T47D (cell line): ENCODE results near the gene RAI1.

Experiments
- DNase-seq, 2 experiments: peaks; one replicate each; pipeline versions ENCODE4 v3.0.0 to v3.0.0-alpha.2; 2011 to 2012; ENCODE audit warnings: low read depth in 1 of 2, low spot score in 1 of 2
- JUND ChIP-seq: IDR thresholded peaks from 2 replicates; pipeline ENCODE4 v1.6.1; 2012; ENCODE audit warnings: low read depth
- in situ Hi-C: cut with HindIII; loops from 2 replicates; pipeline ENCODE4 v1.10.0; 2016; ENCODE audit warnings: low sequenced_read_pairs, low pct_unique_long_range_greater_than_20kb

The RAI1 gene

GRCh38 chr17:17815436-17816200 lies 134.4 kb downstream of the RAI1 start:
- no peak for TF ChIP-seq JUND
- in situ Hi-C loops: no loop called here
- DNase-seq: no peak

GRCh38 chr17:17816240-17816814 lies 135.1 kb downstream of the RAI1 start:
- no peak for DNase-seq
- in situ Hi-C loops: no loop called here
- TF ChIP-seq JUND: no peak

- in situ Hi-C loops: no loop called here
- no peak for TF ChIP-seq JUND
- no peak for DNase-seq
These were observed 135.7 kb downstream of the RAI1 start for GRCh38 chr17:17816831-17817551.

- in situ Hi-C loops: no loop called here
- no peak for TF ChIP-seq JUND
- no peak for DNase-seq
These were observed 136.3 kb downstream of the RAI1 start for GRCh38 chr17:17817552-17817947.

GRCh38 chr17:17818088-17818526 lies 136.8 kb downstream of the RAI1 start:
- in situ Hi-C loops: no loop called here
- no peak for TF ChIP-seq JUND
- DNase-seq: no peak

GRCh38 chr17:17819111-17819510 lies 137.9 kb downstream of the RAI1 start:
- no peak for TF ChIP-seq JUND
- in situ Hi-C loops: no loop called here
- DNase-seq: no peak

- TF ChIP-seq JUND: no peak
- DNase-seq: peak in 1 of 2 experiments; percentile 62
- in situ Hi-C loops: no loop called here
These were observed 138.3 kb downstream of the RAI1 start for GRCh38 chr17:17819561-17819995.

GRCh38 chr17:17820046-17820445 lies 138.8 kb downstream of the RAI1 start:
- in situ Hi-C loops: no loop called here
- TF ChIP-seq JUND: no peak
- no peak for DNase-seq

- no peak for DNase-seq
- TF ChIP-seq JUND: no peak
- in situ Hi-C loops: no loop called here
These were observed 139.4 kb downstream of the RAI1 start for GRCh38 chr17:17820463-17821158.

GRCh38 chr17:17822189-17822588 lies 140.9 kb downstream of the RAI1 start:
- no peak for DNase-seq
- no peak for TF ChIP-seq JUND
- in situ Hi-C loops: no loop called here

- in situ Hi-C loops: no loop called here
- no peak for TF ChIP-seq JUND
- DNase-seq: no peak
These were observed 141.4 kb downstream of the RAI1 start for GRCh38 chr17:17822616-17823015.

GRCh38 chr17:17823433-17824118 lies 142.3 kb downstream of the RAI1 start:
- peak; percentile 88 to 92 for DNase-seq
- no peak for TF ChIP-seq JUND
- in situ Hi-C loops: no loop called here
